ENCODE results near the gene GBP3.
"Not testable (repeated sequence)": the region's sequence is repeated elsewhere in the genome, so short reads cannot be mapped to it uniquely, and the experiment has no call there.

The GBP3 gene, protein sequence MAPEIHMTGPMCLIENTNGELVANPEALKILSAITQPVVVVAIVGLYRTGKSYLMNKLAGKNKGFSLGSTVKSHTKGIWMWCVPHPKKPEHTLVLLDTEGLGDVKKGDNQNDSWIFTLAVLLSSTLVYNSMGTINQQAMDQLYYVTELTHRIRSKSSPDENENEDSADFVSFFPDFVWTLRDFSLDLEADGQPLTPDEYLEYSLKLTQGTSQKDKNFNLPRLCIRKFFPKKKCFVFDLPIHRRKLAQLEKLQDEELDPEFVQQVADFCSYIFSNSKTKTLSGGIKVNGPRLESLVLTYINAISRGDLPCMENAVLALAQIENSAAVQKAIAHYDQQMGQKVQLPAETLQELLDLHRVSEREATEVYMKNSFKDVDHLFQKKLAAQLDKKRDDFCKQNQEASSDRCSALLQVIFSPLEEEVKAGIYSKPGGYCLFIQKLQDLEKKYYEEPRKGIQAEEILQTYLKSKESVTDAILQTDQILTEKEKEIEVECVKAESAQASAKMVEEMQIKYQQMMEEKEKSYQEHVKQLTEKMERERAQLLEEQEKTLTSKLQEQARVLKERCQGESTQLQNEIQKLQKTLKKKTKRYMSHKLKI

DNA sequence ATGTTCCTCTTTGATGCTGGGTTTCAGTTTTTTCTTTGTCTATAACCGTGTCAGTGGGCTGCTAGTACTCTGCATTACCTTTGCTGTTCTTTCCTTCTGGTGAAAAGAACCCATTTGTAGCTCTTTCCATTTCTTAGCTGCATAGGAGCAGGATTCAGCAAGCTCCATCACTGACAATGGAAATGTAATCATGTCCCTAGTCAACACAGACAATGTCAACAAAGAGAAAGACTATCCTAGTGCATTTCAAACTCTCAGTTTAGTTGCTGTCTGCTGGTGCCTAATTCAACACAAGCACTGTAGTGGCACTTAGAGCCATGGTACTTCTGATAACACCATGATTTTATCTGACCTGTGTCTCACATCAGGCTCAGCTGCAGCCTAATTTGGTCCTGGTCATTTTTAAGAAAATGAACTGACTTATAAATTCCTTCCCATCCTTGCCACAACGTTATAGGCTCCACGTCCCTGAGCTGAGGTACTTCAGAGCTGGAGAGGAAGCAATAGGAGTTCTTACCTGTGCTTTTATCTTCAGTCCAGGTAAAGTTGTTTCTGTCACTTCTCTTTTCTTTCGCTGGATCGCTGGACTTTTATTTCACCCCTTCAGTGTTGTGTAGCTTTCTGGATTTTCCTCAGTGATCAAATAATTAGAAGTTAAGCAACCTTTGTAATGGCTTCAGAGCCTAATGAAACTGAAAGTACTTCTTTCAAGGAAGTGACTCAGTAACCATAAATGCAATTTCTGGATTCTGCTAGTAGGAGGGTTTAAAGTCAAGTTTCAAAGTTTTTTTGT lies at the start of gene GBP3:
Gene GBP3, minus strand, starts transcription at position 700 of the 793 bp plus-strand sequence. CDS start 2,145 bp downstream, outside the sequence.
- DNase-seq, result no peak

DNA sequence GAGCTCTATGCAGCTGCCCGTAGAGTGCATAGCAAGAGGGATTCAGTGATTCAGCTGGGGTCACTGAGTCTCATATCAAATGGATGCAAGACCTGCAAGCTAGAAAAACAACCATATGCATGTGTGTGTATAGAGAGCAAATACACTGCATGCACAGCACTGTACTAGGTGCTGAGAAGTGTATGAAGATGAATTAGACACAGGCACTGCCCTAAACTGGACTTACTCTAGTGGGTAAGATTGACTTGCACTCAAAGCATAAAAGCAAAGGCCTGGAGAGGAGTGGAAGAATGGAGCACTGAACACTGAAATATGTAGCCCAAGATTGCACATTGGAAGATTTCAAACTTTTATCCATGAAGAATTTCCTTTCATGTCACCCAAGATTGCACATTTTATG lies 47.8 kb upstream of the GBP3 start:
- DNase-seq, result no peak

DNA sequence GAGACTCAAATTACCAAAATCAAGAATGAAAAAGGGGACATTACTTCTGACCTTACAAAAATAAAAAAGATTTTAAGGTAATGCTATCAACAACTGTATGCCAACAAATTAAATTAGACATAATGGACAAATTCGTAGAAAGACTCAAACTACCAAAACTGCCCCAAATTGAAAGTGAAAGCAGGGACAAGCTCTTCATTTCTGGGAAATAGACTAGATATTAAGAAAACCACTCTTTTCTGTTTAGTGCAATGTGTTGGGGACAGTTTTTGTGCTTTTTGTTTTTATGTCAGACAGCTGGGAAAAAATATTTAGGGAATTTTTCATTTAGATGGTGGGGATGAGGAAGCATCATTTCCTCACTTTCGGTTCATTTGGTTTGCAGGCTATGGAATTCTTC lies 47.3 kb upstream of the GBP3 start:
- no peak for DNase-seq

DNA sequence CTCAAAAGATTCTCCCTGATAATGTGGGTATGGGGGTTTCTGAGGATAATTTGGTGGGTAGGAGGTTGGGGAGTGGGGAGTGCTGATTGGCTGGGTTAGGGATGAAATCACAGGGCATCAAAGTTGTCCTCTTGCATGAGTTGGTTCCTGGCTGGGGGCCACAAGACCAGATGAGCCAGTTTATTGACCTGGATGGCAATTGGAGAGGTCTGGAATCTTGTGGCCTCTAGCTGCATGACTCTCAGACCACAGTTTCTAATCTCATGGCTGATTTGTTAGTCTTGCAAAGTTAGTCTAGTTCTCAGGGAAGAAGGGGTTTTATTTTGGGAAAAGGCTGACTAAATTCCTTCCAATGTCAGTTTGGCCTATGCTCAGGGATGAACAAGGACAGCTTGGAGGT lies 45.6 kb upstream of the GBP3 start:
- DNase-seq, result no peak

DNA sequence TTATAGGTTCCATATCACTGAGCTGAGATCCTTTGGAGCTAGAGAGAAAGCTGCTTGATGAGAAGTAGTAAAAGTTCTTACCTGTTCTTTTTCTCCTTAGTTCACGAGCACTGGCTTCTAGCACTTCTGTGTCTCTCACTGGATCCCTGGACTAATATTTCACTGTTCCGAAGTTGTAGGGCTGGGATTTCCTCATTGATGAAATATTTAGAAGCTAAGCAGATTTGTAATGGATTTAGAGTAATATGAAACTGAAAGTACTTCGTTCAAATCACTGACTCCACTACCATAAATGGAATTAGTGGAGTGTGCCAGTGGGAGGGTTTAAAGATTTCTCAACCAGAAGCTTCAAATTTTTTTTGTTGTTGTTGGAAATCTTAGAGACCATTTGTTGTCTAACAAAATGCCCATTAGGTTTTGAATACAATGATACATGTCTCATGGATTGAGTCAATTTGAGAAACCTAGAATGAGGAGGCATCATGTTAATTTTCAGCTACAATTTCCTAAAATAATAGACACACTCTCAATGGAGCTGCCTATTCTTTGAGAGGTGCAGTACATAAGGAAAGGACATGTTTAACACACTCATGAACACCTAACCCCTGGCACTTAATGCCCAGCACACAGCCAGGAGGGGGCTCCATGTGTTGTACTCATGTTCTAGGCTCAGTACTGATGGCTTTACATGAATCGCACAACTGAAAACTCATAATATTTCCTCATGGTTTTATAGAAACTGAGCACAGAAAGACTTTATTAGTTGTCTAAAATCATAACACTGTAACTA lies 42.6 kb upstream of the GBP3 start, which contains the start of gene GBP1:
Gene GBP1, minus strand, starts transcription at position 130 of the 790 bp plus-strand sequence. CDS start 1,974 bp downstream, outside the sequence.
- DNase-seq, result peak in 1 of 58 donors; percentile 17

DNA sequence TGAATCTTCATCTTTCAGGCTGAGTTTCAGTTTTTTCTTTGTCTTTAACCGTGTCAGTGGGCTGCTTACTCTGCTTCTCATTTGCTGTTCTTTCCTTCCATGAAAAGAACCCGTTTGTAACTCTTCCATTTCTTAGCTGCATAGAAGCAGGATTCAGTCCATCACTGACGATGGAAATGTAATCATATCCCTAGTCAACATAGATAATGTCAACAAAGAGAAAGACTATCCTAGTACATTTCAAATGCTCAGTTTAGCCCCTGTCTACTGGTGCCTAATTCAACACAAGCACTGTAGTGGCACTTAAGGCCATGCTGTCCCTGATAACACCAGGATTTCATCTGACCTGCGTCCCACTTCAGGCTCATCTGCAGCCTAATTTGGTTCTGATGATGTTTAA lies 42.0 kb upstream of the GBP3 start:
- DNase-seq, result no peak

DNA sequence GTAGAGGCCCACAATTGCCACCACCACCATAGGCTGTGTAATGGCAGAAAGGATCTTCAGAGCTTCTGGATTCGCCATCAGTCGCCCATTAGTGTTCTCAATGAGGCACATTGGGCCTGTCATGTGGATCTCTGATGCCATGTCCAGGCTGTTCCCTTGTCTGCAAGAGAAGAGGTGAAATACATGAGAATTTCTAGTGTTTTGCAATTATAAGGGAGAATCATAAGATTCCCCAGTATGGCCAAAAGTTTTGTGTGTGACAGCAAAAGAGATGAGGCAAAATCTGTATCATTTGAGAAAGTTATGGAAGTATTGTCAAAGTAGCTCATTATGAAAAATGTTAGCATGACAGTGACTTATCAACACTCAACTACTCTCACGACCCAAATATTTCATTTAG lies 40.4 kb upstream of the GBP3 start:
- DNase-seq, result no peak

DNA sequence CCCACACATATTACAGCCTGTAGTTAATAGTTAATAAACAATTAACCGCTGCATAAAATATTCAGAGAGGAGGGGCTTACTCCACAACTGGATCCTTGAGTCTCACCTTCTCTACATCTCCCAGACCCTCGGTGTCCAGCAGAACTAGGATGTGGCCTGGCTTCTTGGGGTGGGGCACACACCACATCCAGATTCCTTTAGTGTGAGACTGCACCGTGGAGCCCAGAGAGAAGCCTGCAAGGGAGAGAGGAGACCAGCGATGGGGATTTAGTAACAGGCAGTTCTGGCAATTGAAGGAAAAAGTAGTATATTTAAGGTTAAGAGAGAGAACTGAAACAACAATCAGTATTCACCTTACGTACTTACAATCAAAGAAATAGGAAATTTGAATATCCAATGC lies 37.4 kb upstream of the GBP3 start:
- no peak for DNase-seq

DNA sequence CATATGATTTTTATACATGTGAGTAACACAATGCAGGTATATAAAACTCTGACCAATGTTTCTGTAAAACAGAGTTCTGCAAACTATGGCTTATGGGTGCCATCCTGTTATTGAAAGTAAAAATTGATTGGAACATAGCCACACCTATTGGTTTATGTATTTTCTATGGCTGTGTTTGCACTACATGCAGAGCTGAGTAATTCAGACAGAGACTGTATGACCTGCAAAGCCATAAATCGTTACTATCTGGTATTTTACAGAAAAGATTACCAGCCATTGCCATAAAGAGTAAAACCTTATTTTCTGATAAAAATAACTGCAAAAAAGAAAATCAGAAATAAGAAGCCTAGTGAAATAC lies 29.3 kb upstream of the GBP3 start:
- no peak for DNase-seq

DNA sequence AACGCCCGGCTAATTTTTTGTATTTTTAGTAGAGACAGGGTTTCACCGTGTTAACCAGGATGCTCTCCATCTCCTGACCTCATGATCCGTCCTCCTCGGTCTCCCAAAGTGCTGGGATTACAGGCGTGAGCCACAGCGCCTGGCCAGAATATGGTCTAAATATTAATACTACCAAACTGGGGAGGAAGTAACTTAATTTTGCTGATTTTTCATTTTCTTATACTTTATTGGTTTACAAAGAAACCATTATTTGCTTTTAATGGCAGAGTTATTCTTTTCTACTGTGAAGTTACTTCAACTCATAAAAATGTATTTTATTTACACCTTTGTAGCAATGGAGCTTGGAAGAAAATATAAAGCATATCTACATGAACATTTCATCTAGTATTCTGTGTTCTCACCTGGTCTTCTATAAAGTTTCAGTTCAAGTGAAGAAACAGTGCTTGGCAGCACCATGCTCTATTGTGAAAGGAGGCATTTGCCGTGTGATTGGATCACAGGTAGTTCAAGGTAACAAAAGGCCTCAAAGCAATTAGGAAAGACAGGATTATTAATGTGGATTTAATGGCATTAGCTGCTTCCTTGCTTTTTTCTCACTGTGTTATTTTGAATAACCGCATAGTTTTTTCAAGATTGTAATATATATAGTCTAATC lies 28.8 kb upstream of the GBP3 start:
- DNase-seq, result no peak

DNA sequence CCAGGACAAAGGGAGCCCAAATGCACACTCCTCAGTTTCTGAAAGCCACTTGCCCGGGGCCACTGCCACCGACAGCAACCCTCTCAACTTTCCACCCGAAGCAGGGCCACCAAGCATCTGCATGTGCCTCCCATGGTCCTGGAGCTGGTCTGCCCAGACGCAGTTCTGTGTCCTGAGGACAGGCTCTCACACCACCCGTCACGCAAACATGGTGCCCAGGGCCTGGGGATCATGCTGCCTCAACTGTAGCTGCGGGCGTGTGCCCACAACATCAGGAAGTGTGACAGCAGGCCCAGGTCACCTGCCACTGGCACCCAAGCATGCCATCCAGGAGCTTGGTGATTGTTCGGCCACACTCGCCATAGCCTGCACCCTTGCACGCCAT lies 28.0 kb upstream of the GBP3 start:
- no peak for DNase-seq

DNA sequence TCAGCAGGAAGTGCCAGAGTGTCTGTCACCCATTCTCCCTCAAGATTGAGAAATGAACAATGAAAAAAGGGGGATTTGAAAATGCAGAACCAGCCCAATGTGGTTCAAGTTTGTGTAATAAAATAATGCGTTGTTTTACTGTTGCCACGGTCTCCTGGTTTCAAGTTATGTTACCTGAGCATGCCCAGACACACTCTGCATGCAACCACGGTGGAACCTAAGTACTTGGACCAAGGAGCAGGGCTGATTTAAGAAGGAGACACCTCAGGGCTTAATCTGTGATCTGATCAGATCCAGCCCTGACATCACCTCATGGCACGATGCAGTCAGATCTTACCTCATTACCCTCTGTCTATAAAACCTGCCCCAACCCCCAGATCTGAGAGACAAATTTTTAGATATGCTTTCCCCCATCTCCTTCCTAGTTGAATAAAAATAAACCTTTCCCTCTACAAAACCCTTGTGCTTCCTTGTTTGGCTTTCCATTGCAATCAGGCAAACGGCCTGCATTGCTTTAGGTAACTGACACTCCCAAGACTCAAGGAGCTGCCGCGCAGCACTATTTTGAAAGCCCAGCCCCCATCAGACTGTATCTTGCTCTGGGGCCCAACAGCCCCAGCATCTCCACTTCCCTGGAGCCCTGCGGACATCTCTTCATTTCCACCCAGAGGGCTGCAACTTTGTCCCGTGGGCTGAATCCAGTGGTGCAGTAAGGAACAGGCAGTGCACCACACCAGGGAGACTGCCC lies 27.4 kb upstream of the GBP3 start:
- not testable (repeated sequence) for DNase-seq

DNA sequence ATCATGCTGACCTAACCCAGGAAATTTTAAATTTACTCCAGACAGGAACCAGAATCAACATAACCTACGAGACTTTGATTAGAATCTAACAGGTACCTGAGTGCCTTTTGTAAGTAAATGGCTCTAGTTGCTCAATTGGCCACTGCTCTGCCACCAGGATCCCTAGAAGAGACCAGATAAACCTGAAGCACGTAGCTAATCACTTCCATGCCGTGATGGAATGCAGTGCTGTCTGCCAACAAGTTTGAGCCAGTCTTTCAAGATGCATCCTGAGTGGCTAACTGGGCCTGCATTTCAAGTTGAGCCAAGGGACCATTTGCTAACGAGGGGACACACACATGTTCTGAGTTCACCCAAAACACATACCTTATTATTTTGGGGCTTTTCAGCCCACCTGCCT lies 26.5 kb upstream of the GBP3 start:
- not testable (repeated sequence) for DNase-seq

DNA sequence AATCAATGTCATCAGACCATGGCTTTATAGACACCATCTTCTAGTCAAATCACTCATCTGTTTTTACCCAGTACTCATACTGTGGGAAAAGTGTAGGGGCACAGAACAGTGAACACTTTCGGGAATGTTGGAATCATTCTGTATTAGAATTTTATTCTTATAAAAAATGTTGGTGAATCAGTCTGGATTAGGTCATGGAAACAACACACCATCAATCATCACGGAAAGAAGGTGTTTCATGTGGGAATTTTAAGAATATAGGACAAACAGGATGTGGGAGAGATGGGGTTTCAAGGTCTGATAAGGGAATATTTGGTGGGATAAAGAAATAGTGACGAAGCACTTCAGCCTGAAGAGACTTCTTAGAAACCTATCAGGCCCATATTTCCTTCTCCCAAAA lies 25.1 kb upstream of the GBP3 start:
- DNase-seq, result no peak

DNA sequence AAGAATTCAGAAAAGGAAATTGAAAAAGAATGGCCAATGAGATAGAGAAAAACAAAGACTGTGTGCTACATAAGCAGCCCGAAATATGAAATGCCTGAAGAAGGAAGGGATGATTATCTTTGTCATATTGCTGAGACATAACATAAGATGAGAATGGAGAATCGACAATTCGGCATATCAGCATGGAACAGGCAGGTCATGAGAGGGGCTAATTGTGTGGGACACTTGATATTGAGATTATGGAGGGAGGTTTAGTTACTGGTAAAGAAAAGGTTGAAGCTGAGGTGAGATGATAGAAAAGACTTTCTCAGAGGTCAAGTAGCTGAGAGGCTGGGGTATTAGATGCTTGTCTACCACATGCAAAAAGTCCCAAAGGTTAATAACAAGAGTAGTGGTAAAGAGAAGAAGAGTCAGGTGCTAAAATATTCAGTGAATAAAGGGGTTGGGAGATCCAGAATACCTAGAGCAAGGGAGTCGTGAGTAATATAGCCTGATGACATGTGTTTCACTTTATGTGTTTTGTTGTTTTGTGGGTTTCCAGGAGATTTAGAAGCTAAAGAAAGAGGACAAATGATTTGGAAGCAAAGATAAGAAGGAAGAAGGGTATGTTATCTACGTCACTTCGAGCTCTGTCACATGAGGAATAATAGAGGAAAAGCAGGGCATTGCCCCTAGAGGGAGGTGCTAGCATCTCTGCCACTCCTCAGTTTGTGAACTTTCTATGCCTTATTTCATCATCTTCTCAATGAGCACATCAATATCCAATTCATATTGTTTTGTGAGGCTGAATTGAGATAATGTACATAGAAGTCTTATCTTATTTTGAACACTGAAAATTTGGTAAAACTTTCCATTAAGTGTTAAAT lies 23.9 kb upstream of the GBP3 start:
- not testable (repeated sequence) for DNase-seq

DNA sequence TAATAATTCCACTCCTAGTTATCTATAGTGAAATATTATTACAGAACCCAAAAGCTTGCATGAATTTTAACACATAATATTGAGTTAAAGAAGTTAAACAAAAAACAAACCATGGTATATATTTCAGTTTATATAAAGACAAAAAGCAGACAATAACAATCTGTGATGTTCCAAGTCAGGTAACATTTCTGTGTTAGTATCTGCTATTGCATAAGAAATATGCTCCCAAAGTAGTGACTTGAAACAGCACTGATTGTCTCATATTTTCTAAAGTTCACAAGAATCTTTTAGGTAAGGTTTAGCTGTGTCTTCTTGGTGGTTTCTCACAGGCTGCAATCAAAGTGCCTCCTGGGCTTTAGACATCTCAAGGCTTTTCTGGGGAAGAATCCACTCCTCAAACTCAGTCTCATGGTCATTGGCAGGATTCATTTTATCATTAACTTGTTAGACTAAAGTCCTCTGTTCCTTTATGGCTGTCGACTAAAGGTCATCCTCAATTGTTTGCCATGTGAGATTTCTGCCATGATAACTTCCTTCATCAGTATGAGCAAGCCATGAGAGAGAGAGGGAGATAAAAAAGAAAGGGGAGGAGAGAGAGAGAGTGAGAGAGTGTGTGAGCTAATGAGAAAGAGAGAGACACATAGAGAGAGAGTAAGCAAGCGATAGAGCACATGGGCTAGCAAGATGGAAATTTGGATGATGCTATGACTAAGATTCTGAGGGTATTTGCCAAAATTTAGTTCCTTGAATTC lies 22.5 kb upstream of the GBP3 start:
- DNase-seq, result no peak

DNA sequence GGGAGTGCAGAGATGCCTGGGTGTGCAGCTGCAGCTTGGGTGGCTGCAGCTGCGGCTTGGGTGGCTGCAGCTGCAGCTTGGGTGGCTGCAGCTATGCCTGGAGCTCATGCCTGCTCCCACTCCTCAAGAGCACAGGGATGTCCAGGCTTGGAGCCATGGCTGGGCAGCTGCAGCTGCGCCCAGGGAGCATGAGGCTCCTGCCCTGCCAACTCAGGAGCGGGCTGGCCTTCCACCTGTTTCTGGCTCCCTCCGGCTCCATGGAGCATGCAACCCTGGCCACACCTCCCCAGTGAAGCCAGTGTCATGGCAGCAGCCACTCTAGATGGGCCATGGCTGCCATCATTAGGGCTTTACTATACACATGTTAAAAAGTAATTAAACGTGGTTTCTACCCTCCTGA lies 21.3 kb upstream of the GBP3 start:
- no peak for DNase-seq

DNA sequence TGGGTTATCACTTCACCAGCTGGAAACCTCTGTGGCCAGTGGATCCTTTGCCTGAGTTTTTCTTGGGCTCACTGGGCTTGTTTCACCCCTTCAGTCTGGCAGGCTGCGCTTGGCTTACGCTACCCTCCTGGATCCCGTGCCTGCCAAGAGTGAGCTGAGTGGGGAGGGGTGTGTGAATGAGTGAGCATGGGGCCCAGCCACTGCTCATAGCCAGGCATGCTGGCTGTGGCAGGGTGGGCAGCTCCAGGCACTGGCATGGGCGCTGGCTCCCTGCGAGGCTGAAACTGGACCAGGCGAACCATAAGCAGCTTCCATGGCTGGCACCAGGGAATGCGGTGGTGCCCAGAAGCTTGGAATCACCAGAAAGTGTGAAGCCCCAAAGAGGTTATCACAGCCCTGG lies 19.8 kb upstream of the GBP3 start:
- DNase-seq, result no peak
